ENCODE measurements around the gene TEX264.

DNA sequence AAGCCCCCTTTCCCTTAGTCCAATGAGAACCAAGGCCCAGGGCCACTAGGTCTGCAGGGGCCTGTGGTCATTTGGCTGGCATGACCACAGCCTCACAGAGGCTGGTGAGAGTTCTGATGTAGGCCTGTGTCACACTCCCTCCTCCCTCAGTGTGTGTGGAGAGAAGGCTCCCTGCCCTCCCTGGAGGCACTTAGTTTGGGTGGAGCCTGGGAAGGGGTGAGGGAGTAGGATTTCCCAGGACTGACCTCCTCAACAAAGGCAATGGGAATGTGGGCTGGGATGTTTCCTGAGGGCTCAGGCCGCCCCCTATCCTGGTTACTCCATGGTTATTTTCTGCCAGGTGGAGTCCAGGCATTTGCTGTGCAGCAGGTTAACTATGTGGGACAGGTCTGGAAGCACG, 7.6 kb downstream of the TEX264 start:
- TF ChIP-seq EZH2 (IDR thresholded peaks at IDR 0.05; ENCODE audit: low read length, missing control alignments), result no peak
- TF ChIP-seq, protein P1, sequence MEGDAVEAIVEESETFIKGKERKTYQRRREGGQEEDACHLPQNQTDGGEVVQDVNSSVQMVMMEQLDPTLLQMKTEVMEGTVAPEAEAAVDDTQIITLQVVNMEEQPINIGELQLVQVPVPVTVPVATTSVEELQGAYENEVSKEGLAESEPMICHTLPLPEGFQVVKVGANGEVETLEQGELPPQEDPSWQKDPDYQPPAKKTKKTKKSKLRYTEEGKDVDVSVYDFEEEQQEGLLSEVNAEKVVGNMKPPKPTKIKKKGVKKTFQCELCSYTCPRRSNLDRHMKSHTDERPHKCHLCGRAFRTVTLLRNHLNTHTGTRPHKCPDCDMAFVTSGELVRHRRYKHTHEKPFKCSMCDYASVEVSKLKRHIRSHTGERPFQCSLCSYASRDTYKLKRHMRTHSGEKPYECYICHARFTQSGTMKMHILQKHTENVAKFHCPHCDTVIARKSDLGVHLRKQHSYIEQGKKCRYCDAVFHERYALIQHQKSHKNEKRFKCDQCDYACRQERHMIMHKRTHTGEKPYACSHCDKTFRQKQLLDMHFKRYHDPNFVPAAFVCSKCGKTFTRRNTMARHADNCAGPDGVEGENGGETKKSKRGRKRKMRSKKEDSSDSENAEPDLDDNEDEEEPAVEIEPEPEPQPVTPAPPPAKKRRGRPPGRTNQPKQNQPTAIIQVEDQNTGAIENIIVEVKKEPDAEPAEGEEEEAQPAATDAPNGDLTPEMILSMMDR (conservative IDR thresholded peaks at IDR 0.05 in 1 of 2, IDR thresholded peaks at IDR 0.05 in 1 of 2; ENCODE audit: low read depth in 1 of 2, low read length in 2 of 2), result no peak

Data from fibroblast of lung (primary cell).